Astrocyte (in vitro differentiated cells and primary cell): Measurements from ENCODE around the gene LMNB1.
"Not testable (repeated sequence)": the region's sequence is repeated elsewhere in the genome, so short reads cannot be mapped to it uniquely, and the experiment has no call there.

Source experiments
- EZH2 ChIP-seq: IDR thresholded peaks from 2 replicates; pipeline ENCODE4 v1.6.1; 2012; ENCODE audit warnings: mild to moderate bottlenecking, low read length, inconsistent platforms; ENCODE audit not compliant: insufficient read depth
- TF ChIP-seq, protein P1 (sequence below): IDR thresholded peaks from 2 replicates; pipeline ENCODE4 v1.5.1; 2011; ENCODE audit warnings: low read depth, mild to moderate bottlenecking, inconsistent platforms, low read length, moderate library complexity; ENCODE audit not compliant: insufficient read depth

DNA sequence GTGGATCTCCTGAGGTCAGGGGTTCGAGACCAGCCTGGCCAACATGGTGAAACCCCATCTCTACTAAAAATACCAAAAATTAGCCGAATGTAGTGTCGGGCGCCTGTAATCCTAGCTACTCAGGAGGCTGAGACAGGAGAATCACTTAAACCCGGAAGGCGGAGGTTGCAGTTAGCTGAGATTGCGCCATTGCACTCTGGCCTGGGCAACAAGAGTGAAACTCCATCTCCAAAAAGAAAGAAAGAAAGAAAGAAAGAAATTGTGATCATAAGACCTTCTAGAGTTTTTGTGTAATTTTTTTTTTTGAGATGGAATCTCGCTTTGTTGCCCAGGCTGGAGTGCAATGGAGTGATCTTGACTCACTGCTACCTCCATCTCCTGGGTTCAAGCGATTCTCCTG lies 16.7 kb downstream of the LMNB1 start:
- TF ChIP-seq, protein P1, sequence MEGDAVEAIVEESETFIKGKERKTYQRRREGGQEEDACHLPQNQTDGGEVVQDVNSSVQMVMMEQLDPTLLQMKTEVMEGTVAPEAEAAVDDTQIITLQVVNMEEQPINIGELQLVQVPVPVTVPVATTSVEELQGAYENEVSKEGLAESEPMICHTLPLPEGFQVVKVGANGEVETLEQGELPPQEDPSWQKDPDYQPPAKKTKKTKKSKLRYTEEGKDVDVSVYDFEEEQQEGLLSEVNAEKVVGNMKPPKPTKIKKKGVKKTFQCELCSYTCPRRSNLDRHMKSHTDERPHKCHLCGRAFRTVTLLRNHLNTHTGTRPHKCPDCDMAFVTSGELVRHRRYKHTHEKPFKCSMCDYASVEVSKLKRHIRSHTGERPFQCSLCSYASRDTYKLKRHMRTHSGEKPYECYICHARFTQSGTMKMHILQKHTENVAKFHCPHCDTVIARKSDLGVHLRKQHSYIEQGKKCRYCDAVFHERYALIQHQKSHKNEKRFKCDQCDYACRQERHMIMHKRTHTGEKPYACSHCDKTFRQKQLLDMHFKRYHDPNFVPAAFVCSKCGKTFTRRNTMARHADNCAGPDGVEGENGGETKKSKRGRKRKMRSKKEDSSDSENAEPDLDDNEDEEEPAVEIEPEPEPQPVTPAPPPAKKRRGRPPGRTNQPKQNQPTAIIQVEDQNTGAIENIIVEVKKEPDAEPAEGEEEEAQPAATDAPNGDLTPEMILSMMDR, result not testable (repeated sequence)
- TF ChIP-seq EZH2, result not testable (repeated sequence)
